MCF 10A (cell line): ENCODE results near the gene PNMA6E. TPM values are rescaled to one million over a fixed set of nuclear protein-coding genes. Genes with fewer than 3 reads are reported as not detected.

Experiments
- BruUV-seq: library from RNA; stranded (reverse); fragments of 400-500 nt; replicated peaks from 2 replicates; lab custom pipeline; 2021; lab: Mats Ljungman, UMichigan
- CTCF ChIA-PET: fragments of 300-600 bp; sonication (Branson Sonifier 250); formaldehyde crosslinking; extraction: SDS; loops from one replicate; lab custom pipeline; 2021; ENCODE audit warnings: antibody characterized with exemption, inconsistent platforms; lab: Yijun Ruan, JAX
- POLR2A ChIA-PET: fragments of 300-600, 350-650 bp; sonication (Branson Sonifier 250); formaldehyde crosslinking; extraction: SDS; loops from one replicate; lab custom pipeline; 2020; ENCODE audit warnings: antibody characterized with exemption, inconsistent platforms; lab: Yijun Ruan, JAX
- DNase-seq: peaks from one replicate; pipeline ENCODE4 v3.0.0-alpha.2; 2018; ENCODE audit not compliant: unreplicated experiment
- H3K27ac Mint-ChIP-seq: one replicate; pipeline ENCODE4 v1.8.0; 2022; ENCODE audit warnings: mild to moderate bottlenecking, low read depth, mixed read lengths; ENCODE audit not compliant: unreplicated experiment
- H3K27me3 Mint-ChIP-seq: one replicate; pipeline ENCODE4 v1.8.0; 2022; ENCODE audit warnings: mixed read lengths; ENCODE audit not compliant: insufficient read depth, unreplicated experiment
- H3K36me3 Mint-ChIP-seq: one replicate; pipeline ENCODE4 v1.8.0; 2022; ENCODE audit warnings: mild to moderate bottlenecking, moderate library complexity, mixed read lengths; ENCODE audit not compliant: insufficient read depth, unreplicated experiment
- H3K4me1 Mint-ChIP-seq: one replicate; pipeline ENCODE4 v1.8.0; 2022; ENCODE audit warnings: mixed read lengths; ENCODE audit not compliant: insufficient read depth, unreplicated experiment
- H3K4me3 Mint-ChIP-seq: one replicate; pipeline ENCODE4 v1.8.0; 2022; ENCODE audit warnings: mild to moderate bottlenecking, moderate library complexity, mixed read lengths; ENCODE audit not compliant: unreplicated experiment
- H3K9me3 Mint-ChIP-seq: one replicate; pipeline ENCODE4 v1.8.0; 2022; ENCODE audit warnings: mixed read lengths; ENCODE audit not compliant: unreplicated experiment
- intact Hi-C: fragments of 100-400 bp; cut with micrococcal nuclease; formaldehyde crosslinking; loops from 2 replicates; pipeline ENCODE4 v1.14.1; 2022
- total RNA-seq: library from RNA; stranded (reverse); gene quantifications from 2 replicates; pipeline ENCODE4 v1.2.3, GENCODE V29; 2022
- TF ChIP-seq, protein P1 (sequence below): fragments of 200-600 bp; IDR thresholded peaks from one replicate; pipeline ENCODE4 v1.8.0; 2022; ENCODE audit warnings: antibody characterized with exemption, mild to moderate bottlenecking; ENCODE audit not compliant: unreplicated experiment

The PNMA6E gene
- total RNA-seq, 1 experiment from 2014 or later: not detected

DNA sequence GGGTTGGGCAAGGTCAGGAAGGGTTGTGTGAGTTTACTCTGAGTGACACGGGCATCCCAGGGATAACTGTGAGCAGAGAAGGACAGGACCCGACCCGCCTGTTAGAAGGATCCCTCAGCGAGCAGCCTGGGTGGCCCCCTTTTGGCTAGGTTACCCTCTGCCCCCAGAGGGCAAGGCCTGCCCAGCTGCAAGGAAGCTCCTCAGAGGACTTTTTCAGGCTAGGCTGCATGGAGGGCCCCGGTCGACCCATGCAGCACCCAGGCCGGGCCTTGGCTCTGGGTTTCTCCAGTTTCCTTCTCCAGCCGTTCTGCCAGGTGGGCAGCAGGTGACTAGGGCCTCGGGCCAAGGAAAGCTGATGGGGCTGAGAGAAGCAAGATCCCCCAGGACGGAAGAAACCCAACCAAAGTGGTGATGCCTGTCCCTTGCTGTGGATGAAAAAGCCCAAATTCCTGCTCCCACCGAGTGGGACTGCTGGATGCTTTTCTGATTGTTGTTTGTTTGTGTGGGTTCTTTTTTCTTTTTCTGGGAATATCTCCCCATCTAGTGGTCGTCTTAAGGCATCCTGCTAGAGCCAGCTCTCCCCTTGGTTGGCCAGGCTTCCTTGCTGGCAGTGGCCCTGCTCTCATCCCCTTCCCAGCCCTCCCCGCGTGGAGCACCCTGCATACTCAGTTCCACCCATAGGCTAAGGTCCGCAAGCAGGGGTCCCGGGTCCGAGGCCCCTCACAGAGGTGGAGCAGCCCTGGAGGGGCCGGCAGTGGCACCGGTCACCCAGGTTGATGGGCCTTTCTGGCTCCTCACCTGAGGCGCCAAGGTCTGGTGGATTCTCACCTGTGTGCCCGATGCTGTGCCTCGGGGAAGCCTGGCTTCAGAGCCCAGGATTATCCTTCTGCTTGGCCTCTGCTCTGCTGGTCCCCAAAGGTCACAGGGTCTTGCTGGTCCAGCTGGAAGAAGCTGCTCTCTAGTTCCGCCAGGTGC is 11.9 kb upstream of the PNMA6E start:
- Mint-ChIP-seq H3K9me3 (no peaks in the 10 kb centered on the region), H3K4me1 (no peaks in the 10 kb centered on the region), H3K36me3 (no peaks in the 10 kb centered on the region), H3K27ac (no peak overlapping the region), H3K4me3 (no peak overlapping the region), H3K27me3 (peaks cover 53% of the 10 kb centered on the region)
- POLR2A ChIA-PET: no interaction called here
- no TSS peak for BruUV-seq
- TF ChIP-seq, protein P1, sequence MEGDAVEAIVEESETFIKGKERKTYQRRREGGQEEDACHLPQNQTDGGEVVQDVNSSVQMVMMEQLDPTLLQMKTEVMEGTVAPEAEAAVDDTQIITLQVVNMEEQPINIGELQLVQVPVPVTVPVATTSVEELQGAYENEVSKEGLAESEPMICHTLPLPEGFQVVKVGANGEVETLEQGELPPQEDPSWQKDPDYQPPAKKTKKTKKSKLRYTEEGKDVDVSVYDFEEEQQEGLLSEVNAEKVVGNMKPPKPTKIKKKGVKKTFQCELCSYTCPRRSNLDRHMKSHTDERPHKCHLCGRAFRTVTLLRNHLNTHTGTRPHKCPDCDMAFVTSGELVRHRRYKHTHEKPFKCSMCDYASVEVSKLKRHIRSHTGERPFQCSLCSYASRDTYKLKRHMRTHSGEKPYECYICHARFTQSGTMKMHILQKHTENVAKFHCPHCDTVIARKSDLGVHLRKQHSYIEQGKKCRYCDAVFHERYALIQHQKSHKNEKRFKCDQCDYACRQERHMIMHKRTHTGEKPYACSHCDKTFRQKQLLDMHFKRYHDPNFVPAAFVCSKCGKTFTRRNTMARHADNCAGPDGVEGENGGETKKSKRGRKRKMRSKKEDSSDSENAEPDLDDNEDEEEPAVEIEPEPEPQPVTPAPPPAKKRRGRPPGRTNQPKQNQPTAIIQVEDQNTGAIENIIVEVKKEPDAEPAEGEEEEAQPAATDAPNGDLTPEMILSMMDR: no peak
- CTCF ChIA-PET: interaction anchor here (0.6 to 0.9 kb wide), 2 partner anchors 20 to 441 kb away, joined by 3 read pairs; no protein-coding TSS in a partner anchor
- DNase-seq: no peak
- intact Hi-C loops: no loop called here

DNA sequence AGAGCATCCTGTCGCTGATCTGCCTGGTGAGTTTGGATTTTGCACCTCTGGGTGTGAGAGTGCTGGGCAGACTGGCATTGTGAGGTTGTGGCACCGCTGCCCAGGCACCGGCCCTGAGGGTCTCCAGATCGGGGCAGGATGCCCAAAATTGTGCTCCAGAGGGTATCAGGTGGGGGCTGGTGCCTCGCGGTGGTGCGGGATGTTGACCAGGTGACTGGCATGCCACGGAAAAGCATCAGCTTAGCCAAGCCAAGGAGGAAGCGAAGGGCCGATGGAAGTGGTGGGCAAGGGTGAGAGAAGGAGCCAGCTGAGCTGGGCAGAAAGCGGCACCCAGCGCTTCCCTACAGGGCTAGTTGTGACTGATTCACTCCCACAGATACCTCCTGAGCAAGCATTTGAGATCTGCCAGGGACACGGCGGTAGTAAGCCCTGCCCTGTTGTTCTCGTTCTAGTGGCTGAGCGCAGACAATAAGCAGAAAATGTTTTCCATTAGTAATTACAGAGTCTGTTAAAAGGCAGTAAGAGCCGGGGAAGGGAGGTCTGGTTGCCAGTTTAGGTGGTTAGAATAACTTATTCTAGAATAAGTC is 10.9 kb upstream of the PNMA6E start:
- Mint-ChIP-seq H3K36me3 (no peaks in the 10 kb centered on the region), H3K27ac (no peak overlapping the region), H3K9me3 (no peaks in the 10 kb centered on the region), H3K27me3 (peaks cover 44% of the 10 kb centered on the region), H3K4me1 (no peaks in the 10 kb centered on the region), H3K4me3 (no peak overlapping the region)
- DNase-seq: no peak
- ChIA-PET CTCF (interaction anchor here (0.9 kb wide), 1 partner anchor 19 kb away, joined by 3 read pairs; no protein-coding TSS in a partner anchor), POLR2A (no interaction called here)
- TF ChIP-seq, protein P1: no peak
- intact Hi-C loops: no loop called here
- BruUV-seq: no TSS peak

DNA sequence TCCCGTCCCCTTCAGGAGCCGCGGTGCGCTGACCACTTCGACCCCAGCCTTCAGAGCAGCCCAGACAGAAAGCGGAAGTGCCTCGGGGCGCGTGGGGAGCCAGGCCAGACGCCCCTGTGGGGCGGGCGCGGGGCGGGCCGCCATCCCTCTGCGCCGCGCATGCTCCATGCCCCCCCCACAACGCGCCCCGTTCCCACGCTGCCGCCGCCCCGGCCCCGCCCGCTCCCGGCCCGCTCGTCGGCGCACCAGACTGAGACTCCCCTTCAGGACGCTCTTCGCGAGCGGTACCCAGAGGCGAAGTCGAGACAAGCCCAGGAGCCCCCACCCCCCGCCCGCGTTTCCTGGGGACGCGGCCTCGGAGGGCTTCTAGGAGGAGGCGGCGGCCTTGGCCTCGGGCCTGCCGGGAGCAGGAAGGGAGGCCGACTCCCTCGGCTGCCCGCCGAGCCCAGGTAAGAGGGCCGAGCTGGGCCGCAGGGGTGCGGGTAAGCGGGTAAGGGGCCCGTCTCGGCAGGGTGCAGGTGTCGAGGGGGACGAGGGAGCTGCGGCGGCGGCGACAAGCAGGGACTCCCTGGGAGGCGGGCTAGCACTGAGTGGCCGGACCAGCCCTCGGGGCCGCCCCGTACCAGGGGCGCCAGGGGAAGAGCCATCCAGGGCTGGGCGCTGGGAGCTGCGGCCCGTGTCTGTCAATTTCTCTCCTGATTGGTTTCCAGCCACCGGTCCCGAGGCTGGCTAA is 10.3 kb upstream of the PNMA6E start, which contains the start of gene ZFP92:
ZFP92 (plus strand) TSS at position 218 of the 733 bp plus-strand sequence. CDS start 6,851 bp downstream, outside the sequence.
- Mint-ChIP-seq H3K36me3 (no peaks in the 10 kb centered on the region), H3K27me3 (peaks cover 40% of the 10 kb centered on the region), H3K9me3 (no peaks in the 10 kb centered on the region), H3K27ac (no peak within 1 kb of the TSS), H3K4me3 (no peak within 1 kb of the TSS), H3K4me1 (no peaks in the 10 kb centered on the region)
- intact Hi-C loops: no loop called here
- ChIA-PET POLR2A (no interaction called here), CTCF (no interaction called here)
- no TSS peak for BruUV-seq
- no peak for DNase-seq
- TF ChIP-seq, protein P1: no peak
